Left lung (tissue), 10 donors: ENCODE data around the gene CT47C1. TPM values are rescaled to one million over a fixed set of nuclear protein-coding genes. Genes with fewer than 3 reads are reported as not detected.

ENCODE experiments used
- ATAC-seq: fragments of 200-7000 bp; cut with Tn5 transposase; one replicate; pipeline ENCODE4 v1.9.1; 2020; ENCODE audit warnings: moderate library complexity
- DNase-seq, 4 donors: peaks; one replicate each; pipeline ENCODE4 v3.0.0-alpha.2; 2013 to 2020
- H3K27ac ChIP-seq, 2 donors: fragments of 200-600 bp; sonication (generic) in 1 of 2; one replicate each; pipeline versions ENCODE4 v1.5.0 to v1.8.0; 2020 to 2021
- H3K27me3 ChIP-seq, 2 donors: fragments of 200-600 bp; sonication (generic) in 1 of 2; one replicate each; pipeline versions ENCODE4 v1.5.0 to v1.8.0; 2020 to 2021
- H3K36me3 ChIP-seq, 2 donors: fragments of 200-600 bp; sonication (generic) in 1 of 2; one replicate each; pipeline versions ENCODE4 v1.5.0 to v1.8.0; 2020 to 2021
- H3K4me1 ChIP-seq, 2 donors: fragments of 200-600 bp; one replicate each; pipeline ENCODE4 v1.8.0; 2021
- H3K4me3 ChIP-seq, 2 donors: fragments of 200-600 bp; sonication (generic) in 1 of 2; one replicate each; pipeline versions ENCODE4 v1.5.0 to v1.8.0; 2020 to 2021; ENCODE audit warnings: mild to moderate bottlenecking in 1 of 2
- H3K9me3 ChIP-seq, 2 donors: fragments of 200-600 bp; sonication (generic) in 1 of 2; one replicate each; pipeline versions ENCODE4 v1.5.0 to v1.8.0; 2020 to 2021
- intact Hi-C, 2 donors: fragments of 100-400 bp; cut with DNase I; formaldehyde crosslinking; loops; one replicate each; pipeline versions ENCODE4 v1.11.2 to v1.14.2; 2022
- polyA plus RNA-seq, 6 donors: library from polyadenylated mRNA; unstranded; fragments of 120-200 nt; gene quantifications; one replicate each; pipeline ENCODE4 v1.2.1, GENCODE V29; 2013; ENCODE audit not compliant: insufficient read length in 6 of 6
- total RNA-seq, 2 donors: library from RNA; stranded (reverse); fragmentation: NEBNext Ultra II Directional; extraction: Animal tissue kit (Norgen Biotek cat#: 25700); gene quantifications; one replicate each; pipeline ENCODE4 v1.2.1, GENCODE V29; 2021
- TF ChIP-seq, protein P1 (sequence below), 2 donors: fragments of 200-600 bp; sonication (generic) in 1 of 2; IDR thresholded peaks; one replicate each; pipeline versions ENCODE4 v1.5.0 to v1.8.0; 2021; ENCODE audit warnings: antibody characterized with exemption in 2 of 2
- donor health status: DM: no; HTN: yes; CAD: no.
- donor health status: DM: no; HTN: no; CAD: no.

CT47C1 gene
- total and polyA plus RNA-seq, 8 donors, result not detected

DNA sequence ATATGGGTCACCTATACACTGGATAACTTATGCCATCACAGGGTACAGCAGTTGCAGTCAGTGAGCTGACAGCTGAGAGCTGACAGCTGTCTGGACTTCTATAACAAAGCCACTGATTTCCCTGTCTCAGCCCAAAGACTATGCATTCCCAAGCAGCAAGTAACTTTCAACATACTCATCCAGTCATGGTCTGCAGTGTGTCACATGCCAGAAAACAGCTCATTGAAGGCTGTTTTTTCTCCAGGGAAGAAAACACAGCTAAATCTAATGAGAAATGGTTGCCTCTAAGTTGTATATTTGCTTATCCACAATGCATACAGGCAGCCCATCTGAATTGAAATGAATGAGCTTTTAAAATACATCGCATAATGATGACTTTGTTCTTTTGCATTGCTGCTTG, 48.5 kb downstream of the CT47C1 start:
- intact Hi-C loops, result no loop called here

More for the DNA sequence above, 48.5 kb downstream of the CT47C1 start:
- Histone ChIP-seq H3K4me3 (no peak overlapping the region), H3K36me3 (no peaks in the 10 kb centered on the region), H3K4me1 (no peaks in the 10 kb centered on the region), H3K27me3 (no peaks in the 10 kb centered on the region), H3K27ac (no peak overlapping the region), H3K9me3 (no peaks in the 10 kb centered on the region)
- TF ChIP-seq, protein P1, sequence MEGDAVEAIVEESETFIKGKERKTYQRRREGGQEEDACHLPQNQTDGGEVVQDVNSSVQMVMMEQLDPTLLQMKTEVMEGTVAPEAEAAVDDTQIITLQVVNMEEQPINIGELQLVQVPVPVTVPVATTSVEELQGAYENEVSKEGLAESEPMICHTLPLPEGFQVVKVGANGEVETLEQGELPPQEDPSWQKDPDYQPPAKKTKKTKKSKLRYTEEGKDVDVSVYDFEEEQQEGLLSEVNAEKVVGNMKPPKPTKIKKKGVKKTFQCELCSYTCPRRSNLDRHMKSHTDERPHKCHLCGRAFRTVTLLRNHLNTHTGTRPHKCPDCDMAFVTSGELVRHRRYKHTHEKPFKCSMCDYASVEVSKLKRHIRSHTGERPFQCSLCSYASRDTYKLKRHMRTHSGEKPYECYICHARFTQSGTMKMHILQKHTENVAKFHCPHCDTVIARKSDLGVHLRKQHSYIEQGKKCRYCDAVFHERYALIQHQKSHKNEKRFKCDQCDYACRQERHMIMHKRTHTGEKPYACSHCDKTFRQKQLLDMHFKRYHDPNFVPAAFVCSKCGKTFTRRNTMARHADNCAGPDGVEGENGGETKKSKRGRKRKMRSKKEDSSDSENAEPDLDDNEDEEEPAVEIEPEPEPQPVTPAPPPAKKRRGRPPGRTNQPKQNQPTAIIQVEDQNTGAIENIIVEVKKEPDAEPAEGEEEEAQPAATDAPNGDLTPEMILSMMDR (IDR thresholded peaks at IDR 0.05), result no peak
- ATAC-seq (no peak), DNase-seq (peak in 2 of 4 donors; percentile 65 to 82)

Other genes with a start within 250 kb of the CT47C1 start
- under 1 TPM in 1 of 2 donors, not detected in 1; 0.55 TPM for gene ZCCHC12, start 249.2 kb upstream of the CT47C1 start, total RNA-seq
- under 1 TPM; 0.27 to 0.93 (median 0.48) TPM for gene ZCCHC12, start 249.2 kb upstream of the CT47C1 start, polyA plus RNA-seq
- gene LONRF3, start 98.4 kb upstream of the CT47C1 start, total RNA-seq, result 10 to 100 TPM; 14.4 to 23.0 TPM
- 1 to 10 TPM; 3.0 to 4.3 (median 3.4) TPM for gene LONRF3, start 98.4 kb upstream of the CT47C1 start, polyA plus RNA-seq
- gene KIAA1210, start 54.8 kb downstream of the CT47C1 start, total RNA-seq, result under 1 TPM in 1 of 2 donors, not detected in 1; 0.06 TPM
- gene KIAA1210, start 54.8 kb downstream of the CT47C1 start, polyA plus RNA-seq, result 1 to 10 TPM in 3 of 6 donors, under 1 TPM in 3; 0.65 to 1.8 (median 1.2) TPM
- gene PGRMC1, start 163.3 kb downstream of the CT47C1 start, total RNA-seq, result 10 to 100 TPM; 91.9 to 96.6 TPM
- 100 to 1,000 TPM; 136 to 158 (median 145) TPM for gene PGRMC1, start 163.3 kb downstream of the CT47C1 start, polyA plus RNA-seq